ENCODE measurements around the gene PSMG3. TPM values are rescaled to one million over a fixed set of nuclear protein-coding genes. Genes with fewer than 3 reads are reported as not detected.
A peak's percentile ranks its signal among the peaks of the same experiment; 100 is the strongest.

Gene PSMG3
- total and polyA plus RNA-seq, 2 donors from 2014 or later: 29.7 to 66.6 TPM

- DNase-seq (peak in 2 of 5 donors; percentile 39 to 67), FAIRE-seq (no peak)
- intact Hi-C loops (cut with DNase I): no loop called here
- H3K27ac ChIP-seq (ENCODE audit: low read depth in 2 of 2, low read length in 2 of 2): no peak overlapping the region
- H3K36me3 ChIP-seq (ENCODE audit: control insufficient read depth in 2 of 3, insufficient read depth in 3 of 3, low read length in 3 of 3): peaks cover 0 to 3% (median 0%) of the 10 kb centered on the region in 3 donors
- H3K4me3 ChIP-seq (ENCODE audit: low read length in 3 of 3): no peak overlapping the region
- H3K9me3 ChIP-seq (ENCODE audit: control insufficient read depth in 2 of 3, insufficient read depth in 1 of 3, low read length in 3 of 3): no peaks in the 10 kb centered on the region
- no peak for TF ChIP-seq CTCF (IDR thresholded peaks at IDR 0.05; ENCODE audit: borderline replicate concordance, extremely low read depth, insufficient read depth)
- no peak overlapping the region for H3K9ac ChIP-seq (ENCODE audit: low read length in 3 of 3)
- no peaks in the 10 kb centered on the region for H3K27me3 ChIP-seq (ENCODE audit: control insufficient read depth, insufficient read depth, low read length)
- H3K4me1 ChIP-seq (ENCODE audit: control insufficient read depth in 2 of 3, insufficient read depth in 2 of 3, low read depth in 1 of 3, low read length in 3 of 3): peaks cover 0 to 9% (median 3%) of the 10 kb centered on the region in 3 donors
Observed at GRCh38 chr7:1550846-1551155, 19.0 kb downstream of the PSMG3 start.

- no peak overlapping the region for H3K4me3 ChIP-seq (ENCODE audit: low read length in 3 of 3)
- H3K27me3 ChIP-seq (ENCODE audit: control insufficient read depth, insufficient read depth, low read length): no peaks in the 10 kb centered on the region
- H3K4me1 ChIP-seq (ENCODE audit: control insufficient read depth in 2 of 3, insufficient read depth in 2 of 3, low read depth in 1 of 3, low read length in 3 of 3): peaks cover 0 to 3% (median 0%) of the 10 kb centered on the region in 3 donors
- no peaks in the 10 kb centered on the region for H3K9me3 ChIP-seq (ENCODE audit: control insufficient read depth in 2 of 3, insufficient read depth in 1 of 3, low read length in 3 of 3)
- H3K36me3 ChIP-seq (ENCODE audit: control insufficient read depth in 2 of 3, insufficient read depth in 3 of 3, low read length in 3 of 3): peaks cover 0 to 3% (median 0%) of the 10 kb centered on the region in 3 donors
- no peak for TF ChIP-seq CTCF (IDR thresholded peaks at IDR 0.05; ENCODE audit: borderline replicate concordance, extremely low read depth, insufficient read depth)
- FAIRE-seq (no peak), DNase-seq (peak in 2 of 5 donors; percentile 60 to 69)
- no peak overlapping the region for H3K27ac ChIP-seq (ENCODE audit: low read depth in 2 of 2, low read length in 2 of 2)
- H3K9ac ChIP-seq (ENCODE audit: low read length in 3 of 3): no peak overlapping the region
- intact Hi-C loops (cut with DNase I): no loop called here
Observed at GRCh38 chr7:1550005-1550845, 19.6 kb downstream of the PSMG3 start.

GRCh38 chr7:1549357-1550004 is 20.4 kb downstream of the PSMG3 start:
- H3K4me1 ChIP-seq (ENCODE audit: control insufficient read depth in 2 of 3, insufficient read depth in 2 of 3, low read depth in 1 of 3, low read length in 3 of 3): no peaks in the 10 kb centered on the region
- H3K36me3 ChIP-seq (ENCODE audit: control insufficient read depth in 2 of 3, insufficient read depth in 3 of 3, low read length in 3 of 3): peaks cover 0 to 3% (median 0%) of the 10 kb centered on the region in 3 donors
- H3K27ac ChIP-seq (ENCODE audit: low read depth in 2 of 2, low read length in 2 of 2): no peak overlapping the region
- no peak overlapping the region for H3K4me3 ChIP-seq (ENCODE audit: low read length in 3 of 3)
- DNase-seq (peak in 2 of 5 donors; percentile 47 to 72), FAIRE-seq (no peak)
- intact Hi-C loops (cut with DNase I): no loop called here
- H3K9me3 ChIP-seq (ENCODE audit: control insufficient read depth in 2 of 3, insufficient read depth in 1 of 3, low read length in 3 of 3): no peaks in the 10 kb centered on the region
- no peak for TF ChIP-seq CTCF (IDR thresholded peaks at IDR 0.05; ENCODE audit: borderline replicate concordance, extremely low read depth, insufficient read depth)
- H3K27me3 ChIP-seq (ENCODE audit: control insufficient read depth, insufficient read depth, low read length): no peaks in the 10 kb centered on the region
- H3K9ac ChIP-seq (ENCODE audit: low read length in 3 of 3): no peak overlapping the region

Measured in kidney (tissue), 14 donors.